ENCODE results near the gene GPNMB. TPM values are rescaled to one million over a fixed set of nuclear protein-coding genes. Genes with fewer than 3 reads are reported as not detected.
"Not testable (repeated sequence)": the region's sequence is repeated elsewhere in the genome, so short reads cannot be mapped to it uniquely, and the experiment has no call there.

Gene GPNMB
- total and polyA plus RNA-seq, 7 experiments from 2014 or later: 0.56 to 30.5 (median 15.4) TPM; not detected in 3

DNA sequence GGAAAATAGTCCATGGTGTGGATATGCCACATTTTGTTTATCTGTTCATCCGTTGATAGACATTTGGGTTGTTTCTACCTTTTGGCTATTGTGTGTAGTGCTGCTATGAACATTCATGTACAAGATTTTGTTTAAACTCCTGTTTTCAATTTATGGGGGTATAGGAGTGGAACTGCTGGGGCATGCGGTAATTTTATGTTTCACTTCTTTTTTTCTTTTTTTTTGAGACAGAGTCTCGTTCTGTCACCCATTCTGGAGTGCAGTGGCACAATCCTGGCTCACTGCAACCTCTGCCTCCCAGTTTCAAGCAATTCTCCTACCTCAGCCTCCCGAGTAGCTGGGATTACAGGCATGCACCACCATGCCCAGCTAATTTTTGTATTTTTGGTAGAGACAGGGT lies 22.2 kb upstream of the GPNMB start:
- H3K9me3 Mint-ChIP-seq; H3K36me3 ChIP-seq (ENCODE audit: control insufficient read depth in 2 of 3, insufficient read depth in 3 of 3, low read length in 3 of 3); H3K27me3 ChIP-seq (ENCODE audit: control insufficient read depth in 2 of 2, insufficient read depth in 2 of 2, low read length in 2 of 2); H3K4me3 ChIP-seq (ENCODE audit: low read length); H3K27ac ChIP-seq (ENCODE audit: low read depth, low read length); H3K4me1 Mint-ChIP-seq; H3K4me3 Mint-ChIP-seq; H3K4me1 ChIP-seq (ENCODE audit: control insufficient read depth in 2 of 2, insufficient read depth in 2 of 2, low read length in 2 of 2); DNase-seq; H3K36me3 Mint-ChIP-seq; ATAC-seq; H3K27ac Mint-ChIP-seq; intact Hi-C loops (cut with micrococcal nuclease); H3K9me3 ChIP-seq (ENCODE audit: control insufficient read depth in 2 of 3, low read length in 3 of 3); CTCF ChIA-PET; POLR2A ChIA-PET: not testable (repeated sequence)
- H3K27me3 Mint-ChIP-seq: peaks cover 0 to 16% (median 6%) of the 10 kb centered on the region in 5 donors

- POLR2A ChIA-PET: no interaction called here
- intact Hi-C loops (cut with micrococcal nuclease): no loop called here
- no peaks in the 10 kb centered on the region for H3K36me3 Mint-ChIP-seq
- no peak overlapping the region for H3K27ac Mint-ChIP-seq
- DNase-seq (no peak), ATAC-seq (no peak)
- H3K27me3 Mint-ChIP-seq: peaks cover 0 to 13% (median 6%) of the 10 kb centered on the region in 5 donors
- no peaks in the 10 kb centered on the region for H3K4me1 ChIP-seq (ENCODE audit: control insufficient read depth in 2 of 2, insufficient read depth in 2 of 2, low read length in 2 of 2)
- no peak overlapping the region for H3K27ac ChIP-seq (ENCODE audit: low read depth, low read length)
- no peaks in the 10 kb centered on the region for H3K36me3 ChIP-seq (ENCODE audit: control insufficient read depth in 2 of 3, insufficient read depth in 3 of 3, low read length in 3 of 3)
- no peak overlapping the region for H3K4me3 ChIP-seq (ENCODE audit: low read length)
- no peaks in the 10 kb centered on the region for H3K9me3 ChIP-seq (ENCODE audit: control insufficient read depth in 2 of 3, low read length in 3 of 3)
- CTCF ChIA-PET: no interaction called here
- no peaks in the 10 kb centered on the region for H3K27me3 ChIP-seq (ENCODE audit: control insufficient read depth in 2 of 2, insufficient read depth in 2 of 2, low read length in 2 of 2)
- no peaks in the 10 kb centered on the region for H3K4me1 Mint-ChIP-seq
- peaks cover 0 to 4% (median 0%) of the 10 kb centered on the region in 11 donors for H3K9me3 Mint-ChIP-seq
- no peak overlapping the region for H3K4me3 Mint-ChIP-seq
These were observed 19.6 kb upstream of the GPNMB start for GRCh38 chr7:23226844-23227450.

DNA sequence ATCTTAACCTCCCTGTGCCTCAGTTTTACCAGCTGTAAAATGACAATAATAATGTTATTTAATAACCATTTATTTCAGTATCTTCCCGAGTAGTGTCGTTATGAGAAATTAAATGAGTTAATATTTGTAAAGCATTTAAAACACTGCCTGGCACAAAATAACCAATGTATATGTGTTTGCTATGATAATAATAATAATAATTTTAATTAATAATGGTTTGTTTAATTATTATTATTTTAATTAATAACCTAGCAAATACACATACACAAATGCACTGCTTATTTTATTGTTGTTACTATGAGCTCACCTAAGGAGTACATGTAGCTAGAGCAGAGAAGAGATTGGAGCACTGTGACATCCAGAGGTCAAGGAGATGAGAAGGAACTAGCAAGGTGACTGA lies 18.2 kb upstream of the GPNMB start:
- Histone ChIP-seq H3K27me3 (ENCODE audit: control insufficient read depth in 2 of 2, insufficient read depth in 2 of 2, low read length in 2 of 2) (no peaks in the 10 kb centered on the region), H3K27ac (ENCODE audit: low read depth, low read length) (no peak overlapping the region), H3K36me3 (ENCODE audit: control insufficient read depth in 2 of 3, insufficient read depth in 3 of 3, low read length in 3 of 3) (no peaks in the 10 kb centered on the region), H3K9me3 (ENCODE audit: control insufficient read depth in 2 of 3, low read length in 3 of 3) (no peaks in the 10 kb centered on the region), H3K4me1 (ENCODE audit: control insufficient read depth in 2 of 2, insufficient read depth in 2 of 2, low read length in 2 of 2) (no peaks in the 10 kb centered on the region), H3K4me3 (ENCODE audit: low read length) (no peak overlapping the region)
- H3K4me1 Mint-ChIP-seq: peaks cover 0 to 5% (median 2%) of the 10 kb centered on the region in 7 donors
- POLR2A ChIA-PET: no interaction called here
- H3K9me3 Mint-ChIP-seq: peaks cover 0 to 4% (median 0%) of the 10 kb centered on the region in 11 donors
- peaks cover 0 to 11% (median 4%) of the 10 kb centered on the region in 5 donors for H3K27me3 Mint-ChIP-seq
- no peaks in the 10 kb centered on the region for H3K36me3 Mint-ChIP-seq
- H3K27ac Mint-ChIP-seq: peak overlapping the region in 1 of 9 donors; percentile 47
- intact Hi-C loops (cut with micrococcal nuclease): no loop called here
- ATAC-seq (no peak), DNase-seq (no peak)
- CTCF ChIA-PET: no interaction called here
- H3K4me3 Mint-ChIP-seq: no peak overlapping the region

DNA sequence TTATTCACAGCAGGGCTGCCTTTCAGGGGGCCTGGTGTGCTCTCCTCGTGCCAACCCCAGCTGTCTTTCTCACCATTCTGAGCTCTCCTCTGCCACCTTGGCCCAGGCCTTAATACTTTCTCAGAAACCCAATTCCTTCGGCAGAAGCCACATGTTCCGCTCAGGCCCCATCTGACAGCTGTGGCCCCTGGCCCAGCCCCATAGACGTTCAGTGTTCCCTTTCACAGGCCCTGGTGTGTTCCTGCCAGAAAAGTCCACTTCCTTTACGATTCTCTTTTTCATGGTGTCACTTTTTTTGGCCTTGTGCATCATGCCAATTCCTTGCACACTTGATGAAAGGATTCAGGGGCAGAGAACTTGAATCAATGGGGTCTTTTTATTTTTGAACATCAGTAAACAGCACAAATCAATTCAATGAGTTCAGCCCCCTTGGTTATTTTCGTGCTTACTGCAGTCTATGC lies 15.9 kb upstream of the GPNMB start:
- CTCF ChIA-PET: no interaction called here
- H3K9me3 Mint-ChIP-seq: peaks cover 0 to 4% (median 0%) of the 10 kb centered on the region in 11 donors
- POLR2A ChIA-PET: no interaction called here
- Histone ChIP-seq H3K27me3 (ENCODE audit: control insufficient read depth in 2 of 2, insufficient read depth in 2 of 2, low read length in 2 of 2) (no peaks in the 10 kb centered on the region), H3K27ac (ENCODE audit: low read depth, low read length) (no peak overlapping the region), H3K9me3 (ENCODE audit: control insufficient read depth in 2 of 3, low read length in 3 of 3) (no peaks in the 10 kb centered on the region), H3K4me3 (ENCODE audit: low read length) (no peak overlapping the region), H3K4me1 (ENCODE audit: control insufficient read depth in 2 of 2, insufficient read depth in 2 of 2, low read length in 2 of 2) (no peaks in the 10 kb centered on the region), H3K36me3 (ENCODE audit: control insufficient read depth in 2 of 3, insufficient read depth in 3 of 3, low read length in 3 of 3) (no peaks in the 10 kb centered on the region)
- no peak for ATAC-seq
- peaks cover 0 to under 1% (median 0%) of the 10 kb centered on the region in 5 donors for H3K27me3 Mint-ChIP-seq
- H3K27ac Mint-ChIP-seq: no peak overlapping the region
- intact Hi-C loops (cut with micrococcal nuclease): no loop called here
- DNase-seq: no peak
- H3K4me3 Mint-ChIP-seq: no peak overlapping the region
- peaks cover 0 to 6% (median 4%) of the 10 kb centered on the region in 7 donors for H3K4me1 Mint-ChIP-seq
- no peaks in the 10 kb centered on the region for H3K36me3 Mint-ChIP-seq

DNA sequence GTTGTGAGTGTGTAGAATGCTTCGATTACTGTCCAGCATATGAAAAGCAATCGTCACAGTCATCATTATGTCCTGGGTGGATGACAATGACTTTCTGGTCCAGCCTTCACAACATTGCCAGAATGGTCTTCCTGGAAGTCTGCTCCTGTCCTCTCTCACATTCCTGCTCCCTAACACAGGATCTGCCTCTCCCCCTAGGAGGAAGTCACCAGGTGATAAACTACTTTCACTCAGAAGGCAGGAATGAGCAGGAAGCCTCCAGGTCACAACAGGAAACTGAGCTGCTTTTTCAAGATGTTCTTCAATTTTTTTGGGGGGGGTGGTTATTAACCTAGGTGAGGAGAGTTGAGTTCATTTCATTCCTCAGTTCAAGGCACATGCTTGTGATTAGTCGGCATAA lies 13.6 kb upstream of the GPNMB start:
- Histone ChIP-seq H3K27me3 (ENCODE audit: control insufficient read depth in 2 of 2, insufficient read depth in 2 of 2, low read length in 2 of 2) (no peaks in the 10 kb centered on the region), H3K4me3 (ENCODE audit: low read length) (no peak overlapping the region), H3K36me3 (ENCODE audit: control insufficient read depth in 2 of 3, insufficient read depth in 3 of 3, low read length in 3 of 3) (no peaks in the 10 kb centered on the region), H3K4me1 (ENCODE audit: control insufficient read depth in 2 of 2, insufficient read depth in 2 of 2, low read length in 2 of 2) (no peaks in the 10 kb centered on the region), H3K9me3 (ENCODE audit: control insufficient read depth in 2 of 3, low read length in 3 of 3) (no peaks in the 10 kb centered on the region), H3K27ac (ENCODE audit: low read depth, low read length) (no peak overlapping the region)
- Mint-ChIP-seq H3K27me3 (peaks cover 0 to 7% (median 0%) of the 10 kb centered on the region in 5 donors), H3K4me1 (peaks cover 0 to 6% (median 4%) of the 10 kb centered on the region in 7 donors), H3K27ac (peak overlapping the region in 1 of 9 donors; percentile 34), H3K9me3 (peaks cover 0 to 4% (median 0%) of the 10 kb centered on the region in 11 donors), H3K4me3 (no peak overlapping the region), H3K36me3 (no peaks in the 10 kb centered on the region)
- ChIA-PET POLR2A (no interaction called here), CTCF (no interaction called here)
- DNase-seq (no peak), ATAC-seq (no peak)
- intact Hi-C loops (cut with micrococcal nuclease): no loop called here

GRCh38 chr7:23234569-23235296 lies 11.8 kb upstream of the GPNMB start:
- Mint-ChIP-seq H3K9me3 (no peaks in the 10 kb centered on the region), H3K27me3 (peaks cover 0 to 8% (median 0%) of the 10 kb centered on the region in 5 donors), H3K27ac (peak overlapping the region in 1 of 9 donors; percentile 47), H3K36me3 (no peaks in the 10 kb centered on the region), H3K4me1 (peaks cover 0 to 6% (median 4%) of the 10 kb centered on the region in 7 donors), H3K4me3 (no peak overlapping the region)
- Histone ChIP-seq H3K36me3 (ENCODE audit: control insufficient read depth in 2 of 3, insufficient read depth in 3 of 3, low read length in 3 of 3) (no peaks in the 10 kb centered on the region), H3K9me3 (ENCODE audit: control insufficient read depth in 2 of 3, low read length in 3 of 3) (no peaks in the 10 kb centered on the region), H3K27ac (ENCODE audit: low read depth, low read length) (no peak overlapping the region), H3K4me3 (ENCODE audit: low read length) (no peak overlapping the region), H3K4me1 (ENCODE audit: control insufficient read depth in 2 of 2, insufficient read depth in 2 of 2, low read length in 2 of 2) (no peaks in the 10 kb centered on the region), H3K27me3 (ENCODE audit: control insufficient read depth in 2 of 2, insufficient read depth in 2 of 2, low read length in 2 of 2) (no peaks in the 10 kb centered on the region)
- ATAC-seq (no peak), DNase-seq (no peak)
- intact Hi-C loops (cut with micrococcal nuclease): no loop called here
- POLR2A ChIA-PET: no interaction called here
- CTCF ChIA-PET: no interaction called here

GRCh38 chr7:23235813-23236221 lies 10.8 kb upstream of the GPNMB start:
- ChIA-PET CTCF (no interaction called here), POLR2A (interaction anchor here (0.6 kb wide), 1 partner anchor 106 kb away, joined by 3 read pairs; no protein-coding TSS in a partner anchor)
- DNase-seq (no peak), ATAC-seq (no peak)
- no peaks in the 10 kb centered on the region for H3K4me1 ChIP-seq (ENCODE audit: control insufficient read depth in 2 of 2, insufficient read depth in 2 of 2, low read length in 2 of 2)
- no peaks in the 10 kb centered on the region for H3K9me3 ChIP-seq (ENCODE audit: control insufficient read depth in 2 of 3, low read length in 3 of 3)
- intact Hi-C loops (cut with micrococcal nuclease): no loop called here
- H3K36me3 ChIP-seq (ENCODE audit: control insufficient read depth in 2 of 3, insufficient read depth in 3 of 3, low read length in 3 of 3): no peaks in the 10 kb centered on the region
- Mint-ChIP-seq H3K4me1 (peaks cover 0 to 6% (median 4%) of the 10 kb centered on the region in 7 donors), H3K36me3 (no peaks in the 10 kb centered on the region), H3K27ac (no peak overlapping the region), H3K4me3 (no peak overlapping the region), H3K27me3 (peaks cover 0 to 8% (median 0%) of the 10 kb centered on the region in 5 donors), H3K9me3 (no peaks in the 10 kb centered on the region)
- no peaks in the 10 kb centered on the region for H3K27me3 ChIP-seq (ENCODE audit: control insufficient read depth in 2 of 2, insufficient read depth in 2 of 2, low read length in 2 of 2)
- no peak overlapping the region for H3K27ac ChIP-seq (ENCODE audit: low read depth, low read length)
- H3K4me3 ChIP-seq (ENCODE audit: low read length): no peak overlapping the region

Data from naive thymus-derived CD4-positive, alpha-beta T cell (primary cell).